HG02759 (cell line): ENCODE results near the gene MRPS10.
"Not testable (repeated sequence)": the region's sequence is repeated elsewhere in the genome, so short reads cannot be mapped to it uniquely, and the experiment has no call there.

Source experiments
- ATAC-seq: cut with Tn5 transposase; IDR thresholded peaks from one replicate; pipeline ENCODE4 v1.9.1; 2021; ENCODE audit warnings: mild to moderate bottlenecking, moderate library complexity; ENCODE audit not compliant: unreplicated experiment

The MRPS10 gene

DNA sequence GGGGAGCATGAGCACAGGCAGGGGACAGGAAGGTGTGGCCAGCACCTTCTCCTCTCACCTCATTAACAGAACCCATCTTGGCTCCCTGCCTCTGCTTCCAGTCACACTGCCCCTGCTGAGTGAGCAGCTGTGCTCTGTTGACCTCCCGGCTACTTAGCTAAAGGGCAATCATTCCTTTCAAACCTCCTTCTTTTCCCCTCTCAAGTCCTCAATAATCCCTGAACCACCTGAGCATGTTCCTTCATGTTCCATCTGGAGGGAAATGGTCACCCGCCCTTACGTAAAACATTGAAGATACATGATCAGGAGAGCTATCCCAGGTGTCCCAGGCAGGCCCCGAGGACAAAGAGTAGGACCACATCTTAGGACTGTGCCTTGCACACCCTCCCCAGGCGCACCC, 21.7 kb upstream of the MRPS10 start:
- no peak for ATAC-seq

DNA sequence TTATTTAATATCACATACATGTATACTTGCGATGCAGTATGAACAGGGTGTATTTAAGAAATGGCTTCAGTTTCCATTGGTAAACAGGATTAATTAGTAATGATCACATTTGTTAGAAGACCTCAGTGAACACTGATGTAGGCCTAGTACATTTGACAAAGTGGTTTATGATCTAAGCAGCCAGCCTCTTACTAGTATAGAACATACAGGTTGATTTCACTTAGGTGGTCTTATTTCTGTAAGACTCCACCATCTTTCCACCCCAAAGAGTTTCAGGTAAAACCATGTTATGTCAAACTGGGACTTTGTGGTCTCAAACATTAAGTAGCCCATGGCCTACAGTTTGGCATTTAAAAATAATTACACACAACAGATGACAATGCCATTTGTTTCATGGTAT, 20.2 kb upstream of the MRPS10 start:
- ATAC-seq: no peak

DNA sequence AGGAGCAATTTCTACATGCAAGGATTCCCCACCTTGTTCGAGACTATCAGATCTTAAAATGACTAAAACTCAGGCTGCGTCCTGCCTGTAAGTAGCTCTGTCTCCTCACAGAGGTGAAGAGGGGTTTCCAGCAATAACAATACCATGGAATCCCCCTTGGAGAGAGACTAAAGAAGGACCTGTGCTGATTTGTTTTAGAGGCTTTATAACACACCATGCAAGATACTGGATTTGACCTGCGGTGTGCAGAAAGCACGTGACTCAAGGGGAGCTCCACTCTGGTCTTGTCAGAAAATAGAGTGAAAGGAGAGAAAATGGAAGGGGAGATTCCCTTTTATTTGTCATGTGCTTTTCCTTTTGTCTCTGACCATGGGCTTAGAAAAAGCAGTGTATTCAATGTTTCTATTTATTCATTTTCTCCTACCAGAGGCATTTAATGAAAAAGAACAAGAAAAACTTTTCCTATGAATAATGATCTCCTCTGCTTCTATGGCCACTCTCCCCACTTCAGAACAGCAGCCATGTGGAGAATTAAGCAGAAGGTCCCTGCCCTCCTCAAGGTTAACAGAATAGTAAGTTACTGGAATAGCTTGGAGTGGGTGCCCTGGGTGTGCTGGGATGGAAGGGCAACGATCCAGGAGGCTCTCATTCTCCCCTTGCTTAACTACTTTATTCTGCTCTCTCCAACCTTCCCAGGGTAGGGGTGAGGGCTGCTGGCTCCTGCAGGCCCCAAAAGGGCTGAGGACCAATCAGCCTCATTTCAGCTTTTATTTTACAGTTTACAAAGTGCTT, 19.2 kb upstream of the MRPS10 start:
- ATAC-seq: no peak

DNA sequence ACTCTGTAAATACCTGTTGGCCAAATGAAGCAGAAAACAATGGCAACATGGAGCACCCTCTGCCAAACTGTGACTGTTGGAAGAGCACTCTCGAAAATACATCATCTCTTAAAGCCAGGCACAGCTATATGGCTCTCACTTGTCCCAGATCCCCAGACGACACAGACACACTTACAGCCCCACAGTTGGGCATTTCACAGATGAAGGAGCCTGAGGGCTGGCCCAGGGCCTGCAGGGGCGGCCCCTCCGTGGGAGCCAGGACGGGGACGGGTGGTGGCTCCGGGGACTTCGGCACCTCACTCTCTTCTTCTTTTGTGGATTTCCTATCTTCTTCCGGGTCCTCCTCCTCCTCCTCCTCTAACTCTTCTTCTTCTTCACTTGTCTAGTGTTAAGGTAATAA, 18.4 kb upstream of the MRPS10 start:
- no peak for ATAC-seq

DNA sequence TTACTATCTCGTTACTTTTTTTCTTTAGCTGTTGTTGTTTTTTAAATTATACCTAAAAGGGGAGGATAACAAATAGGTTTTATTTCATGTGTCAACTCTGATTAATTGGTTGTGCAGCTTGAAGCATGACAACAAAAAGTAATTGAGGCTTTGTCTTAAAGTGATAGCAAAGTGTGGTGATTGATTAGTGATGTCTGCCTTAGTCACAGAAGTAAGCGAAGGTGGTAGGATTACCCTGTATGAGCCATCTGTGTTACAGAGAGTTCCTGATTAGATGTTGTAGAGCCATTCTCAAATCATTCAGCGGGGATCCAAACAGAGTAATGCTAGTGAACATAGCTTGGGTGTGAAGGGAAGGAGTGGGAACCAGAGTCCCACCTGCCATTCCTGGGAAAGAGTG, 14.4 kb upstream of the MRPS10 start:
- no peak for ATAC-seq

DNA sequence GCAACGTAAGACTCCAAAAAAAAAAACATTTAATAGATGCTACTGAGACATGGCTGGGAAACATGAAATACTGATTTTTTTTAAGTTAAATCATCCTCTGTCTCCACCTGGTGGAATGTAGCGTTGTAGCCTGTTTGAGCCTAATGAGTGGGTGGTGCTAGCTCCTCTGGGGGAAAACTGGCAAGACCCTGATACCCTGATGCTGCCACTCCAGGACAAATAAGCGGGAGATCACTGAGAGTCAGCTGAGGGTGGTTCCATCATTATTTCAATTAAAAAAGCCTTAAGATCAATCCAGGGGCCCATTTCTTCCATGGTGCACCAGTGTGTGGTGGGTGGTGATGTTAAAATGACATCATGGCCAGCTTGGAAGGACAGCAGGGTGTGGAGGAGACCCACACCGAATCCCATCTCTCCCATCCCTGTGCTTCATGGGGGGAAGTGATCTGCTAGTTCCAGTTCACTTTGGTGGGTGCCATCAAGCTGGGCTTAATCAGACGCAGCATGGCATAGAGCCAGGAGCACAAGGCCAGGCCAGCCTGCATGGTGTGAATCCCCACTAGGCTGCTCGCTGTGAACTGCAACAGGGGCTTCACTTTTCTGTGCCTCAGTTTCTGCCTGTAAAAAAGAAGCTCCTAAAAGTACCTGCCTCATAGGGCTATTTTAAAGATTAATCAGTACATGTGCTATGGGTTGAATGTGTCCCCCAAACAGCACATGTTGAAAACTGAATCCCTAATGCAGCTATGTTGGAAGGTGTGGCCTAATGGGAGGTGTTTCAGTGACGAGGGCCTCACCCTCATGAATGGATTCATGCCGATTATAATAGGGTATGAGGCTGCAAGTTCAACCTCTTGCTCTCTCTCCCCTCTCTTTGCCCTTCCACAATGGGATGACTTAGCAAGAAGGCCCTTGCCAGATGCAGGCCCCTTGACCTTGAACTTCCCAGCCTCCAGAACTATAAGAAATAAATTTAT, 13.0 kb upstream of the MRPS10 start:
- ATAC-seq: no peak

DNA sequence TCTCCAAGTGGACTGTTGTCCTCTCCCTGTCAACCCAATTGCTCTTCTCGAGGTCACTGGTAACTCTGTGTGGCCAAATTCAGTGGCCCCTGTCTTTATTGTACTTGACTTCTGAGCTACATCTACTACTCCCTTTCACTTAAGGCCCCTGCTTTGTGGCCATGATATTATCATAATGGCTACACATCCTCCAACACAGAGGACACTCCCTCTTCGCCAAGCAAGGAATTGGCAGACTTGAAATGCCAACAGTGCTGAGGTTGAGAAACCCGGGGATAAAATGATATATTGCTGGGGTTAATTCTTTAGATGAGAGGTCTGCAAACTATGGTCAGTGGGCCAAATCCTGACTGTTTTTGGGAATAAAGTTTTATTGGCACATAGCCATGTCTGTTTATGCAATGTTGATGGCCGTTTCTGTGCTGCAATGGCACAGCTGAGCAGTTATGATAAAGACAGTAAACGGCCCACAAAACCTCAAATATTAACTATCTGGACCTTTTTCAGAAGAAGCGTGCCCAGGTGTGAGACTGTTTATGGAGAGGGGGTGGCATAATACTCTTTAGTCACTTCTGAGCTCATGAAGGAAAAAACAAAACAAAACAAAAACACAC, 12.0 kb upstream of the MRPS10 start:
- no peak for ATAC-seq

DNA sequence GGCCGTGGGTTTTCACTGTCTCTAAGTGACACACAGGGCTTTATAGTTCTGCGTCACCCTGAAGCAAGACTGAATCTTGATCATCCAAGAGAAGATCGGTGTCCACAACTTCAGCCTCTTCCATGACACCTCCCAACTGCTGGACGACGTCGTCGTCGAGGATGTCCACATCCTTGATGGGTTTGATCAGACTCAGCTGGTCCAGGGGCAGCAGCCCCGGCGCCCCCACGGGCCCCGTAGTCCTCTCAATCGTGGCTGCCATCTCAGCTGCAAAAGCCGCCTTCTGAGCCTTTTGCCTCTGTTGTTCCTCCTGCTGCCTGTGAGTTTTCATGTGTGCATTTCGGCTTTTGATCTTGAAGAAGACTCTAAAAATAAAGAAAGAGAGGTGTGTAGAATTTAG, 10.6 kb upstream of the MRPS10 start:
- no peak for ATAC-seq

DNA sequence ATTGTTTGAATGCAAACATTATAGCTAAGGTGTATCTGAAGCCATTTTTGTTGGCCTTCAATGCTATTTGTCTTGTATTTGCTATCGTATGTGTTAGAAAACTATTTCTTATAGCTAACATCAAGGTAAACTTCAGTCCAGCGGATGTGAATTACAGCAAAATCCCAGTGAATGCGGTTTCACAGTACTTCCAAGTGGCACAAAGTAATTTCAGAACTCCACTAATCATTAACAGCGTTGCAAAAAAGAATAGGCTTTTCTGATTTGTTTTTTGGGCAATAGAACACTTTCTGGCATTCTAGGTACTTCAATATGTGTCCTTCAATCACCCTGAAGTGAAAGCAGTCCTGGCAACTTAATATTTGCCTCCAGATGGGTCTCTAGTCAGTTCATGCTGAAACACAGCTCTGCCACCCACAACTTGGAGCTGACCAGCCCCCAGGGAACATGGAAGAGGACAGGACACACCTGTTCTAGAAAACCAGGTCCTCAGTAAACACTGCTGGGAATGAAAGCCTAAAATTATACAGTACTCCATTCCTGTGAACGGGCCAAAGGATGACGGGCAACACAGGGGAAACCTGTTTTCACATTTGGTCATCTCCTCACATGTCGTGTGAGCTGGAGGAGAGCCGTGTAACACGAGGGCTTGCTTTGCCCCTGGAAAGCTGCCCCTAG, 9.7 kb upstream of the MRPS10 start:
- ATAC-seq: no peak

DNA sequence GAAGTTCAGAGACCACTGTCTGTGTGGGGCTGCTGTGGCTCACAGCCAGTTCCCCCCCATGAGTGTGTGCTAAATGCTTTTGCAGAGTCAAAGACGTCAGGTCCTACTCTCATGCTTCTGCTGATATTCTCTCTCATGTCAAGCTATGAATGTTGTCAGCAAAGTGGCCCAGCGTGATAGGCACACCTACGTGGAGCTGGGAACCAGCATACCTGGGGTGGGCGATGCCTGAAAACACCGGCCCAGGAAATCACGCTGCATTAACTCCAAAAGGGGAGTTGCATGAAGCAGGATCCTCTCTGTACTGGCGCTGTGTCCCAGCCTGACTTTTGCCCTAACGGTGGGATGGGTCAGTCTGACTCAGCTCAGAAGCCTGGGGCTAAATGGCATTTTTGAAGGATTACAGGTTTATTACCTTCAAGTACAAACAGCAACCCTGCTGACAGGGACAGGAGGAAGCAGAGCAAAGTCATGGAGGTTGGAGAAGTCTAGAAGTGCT, 9.0 kb upstream of the MRPS10 start:
- no peak for ATAC-seq

DNA sequence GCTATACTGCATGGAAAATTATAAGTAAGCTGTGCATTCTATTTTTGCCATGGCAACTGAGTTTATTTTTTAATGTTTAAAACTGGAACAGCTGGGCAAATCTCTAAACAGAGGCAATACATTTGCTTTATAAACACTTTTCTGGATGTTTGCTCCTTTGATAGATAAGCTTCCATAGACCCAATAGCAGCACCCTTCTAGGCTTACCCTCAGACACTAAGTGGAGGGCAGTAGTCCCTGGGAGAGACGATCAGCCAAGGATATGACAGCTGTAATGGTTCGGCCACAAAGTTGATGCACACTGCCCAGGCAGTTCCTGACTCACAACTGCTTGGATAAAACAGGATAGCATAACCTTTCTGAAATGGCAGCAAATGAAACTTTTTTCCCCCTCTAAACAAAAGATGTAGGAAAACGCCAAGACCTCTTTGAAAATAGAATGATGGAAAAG, 8.5 kb upstream of the MRPS10 start:
- ATAC-seq: no peak

DNA sequence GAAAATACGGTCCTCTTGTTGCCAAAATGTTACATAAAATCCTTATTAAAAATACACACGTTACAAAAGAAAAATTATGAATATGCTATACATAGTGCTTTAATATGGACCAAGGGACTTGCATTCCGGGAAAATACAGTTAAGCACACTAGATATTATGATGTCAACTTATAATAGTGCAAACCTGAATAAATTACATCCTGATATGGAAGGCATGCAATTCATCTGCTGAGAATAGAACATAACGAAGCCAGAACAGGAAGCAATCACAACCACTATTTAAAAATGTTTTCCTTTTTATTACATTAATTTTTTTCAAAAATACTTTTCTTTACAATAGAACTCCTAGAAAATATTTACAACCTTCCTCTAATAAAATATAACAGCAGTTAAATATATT, 7.8 kb upstream of the MRPS10 start:
- no peak for ATAC-seq

DNA sequence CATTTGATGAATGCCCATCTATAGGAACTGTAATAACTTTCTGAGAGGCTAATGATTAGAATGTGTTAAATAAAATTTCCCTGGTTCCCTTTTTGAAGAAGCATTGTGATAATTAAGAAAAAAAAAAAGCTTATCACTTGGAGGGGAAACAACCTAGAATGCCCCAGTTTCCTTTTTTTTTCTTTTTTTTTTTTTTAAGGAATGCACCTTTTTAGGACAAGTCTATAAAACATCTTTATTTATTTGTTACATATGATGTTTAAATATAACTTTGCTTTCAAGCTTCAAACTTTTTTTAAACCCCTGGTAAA, 7.3 kb upstream of the MRPS10 start:
- ATAC-seq: no peak

DNA sequence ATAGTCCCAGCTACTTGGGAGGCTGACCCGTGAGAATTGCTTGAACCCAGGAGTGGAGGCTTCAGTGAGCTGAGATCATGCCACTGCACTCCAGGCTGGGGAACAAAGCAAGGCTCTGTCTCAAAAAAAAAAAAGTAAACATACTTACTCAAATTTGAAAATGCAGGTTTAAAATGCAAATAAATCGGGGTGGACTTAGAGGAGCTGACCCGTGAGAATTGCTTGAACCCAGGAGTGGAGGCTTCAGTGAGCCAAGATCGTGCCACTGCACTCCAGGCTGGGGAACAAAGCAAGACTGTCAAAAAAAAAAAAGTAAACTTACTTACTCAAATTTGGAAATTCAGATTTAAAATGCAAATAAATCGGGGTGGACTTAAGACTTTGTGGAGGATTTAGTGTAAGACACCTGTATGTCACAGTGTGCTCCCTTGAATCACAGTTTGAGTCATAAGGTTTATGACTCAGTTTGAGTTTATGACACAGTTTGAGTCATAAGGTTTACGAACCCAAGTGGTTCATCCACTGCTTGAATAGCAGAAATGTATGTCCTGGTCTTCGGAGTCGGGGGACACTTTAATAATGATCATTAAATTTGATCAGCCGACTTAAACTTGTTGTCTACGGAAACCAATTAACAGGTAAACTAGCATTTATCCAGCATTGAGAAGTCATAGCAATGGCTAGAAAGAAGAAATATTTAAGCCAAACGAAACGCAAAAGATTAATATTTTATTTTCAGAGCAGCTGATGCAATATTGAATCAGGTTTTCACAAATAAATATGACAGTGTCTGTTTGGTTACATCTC, 6.8 kb upstream of the MRPS10 start:
- peak; percentile 90 for ATAC-seq

DNA sequence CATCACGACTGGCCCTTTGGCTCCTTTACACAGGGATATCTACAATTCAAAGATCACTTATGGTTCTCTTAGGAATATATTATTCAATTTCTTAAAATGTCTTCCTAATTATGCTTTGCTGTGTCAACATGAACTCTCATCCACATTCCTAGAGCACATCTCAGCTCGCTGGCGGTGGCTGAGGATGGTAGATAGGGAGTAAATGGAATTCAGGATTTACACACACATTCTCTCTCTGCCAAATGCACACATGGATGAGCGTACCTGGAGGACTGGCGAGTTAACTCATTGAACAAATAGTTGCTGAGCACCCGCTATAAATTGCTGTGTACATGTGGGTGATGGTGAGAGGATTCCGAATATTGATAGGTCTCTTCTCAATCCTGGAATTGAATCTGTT, 4.8 kb upstream of the MRPS10 start:
- no peak for ATAC-seq

DNA sequence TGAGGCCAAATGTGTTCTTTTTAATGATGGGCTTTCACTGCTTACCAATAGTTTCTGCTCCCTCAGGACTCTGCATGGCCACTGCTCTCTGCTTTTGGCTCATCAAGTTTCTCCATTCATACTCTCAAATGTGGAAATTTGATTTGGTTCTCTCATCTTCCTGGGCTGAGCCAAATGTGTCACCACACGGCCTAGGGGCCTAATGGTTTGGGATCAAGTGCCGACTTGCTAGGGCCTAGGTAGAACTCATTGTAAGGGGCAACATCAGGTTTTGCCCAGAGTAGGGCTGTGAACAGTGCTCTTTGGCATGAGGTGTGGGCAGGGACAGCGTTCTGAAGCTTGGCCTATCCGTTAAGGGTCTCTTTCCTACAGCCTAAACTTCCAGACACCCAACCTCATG, 3.9 kb upstream of the MRPS10 start:
- no peak for ATAC-seq

DNA sequence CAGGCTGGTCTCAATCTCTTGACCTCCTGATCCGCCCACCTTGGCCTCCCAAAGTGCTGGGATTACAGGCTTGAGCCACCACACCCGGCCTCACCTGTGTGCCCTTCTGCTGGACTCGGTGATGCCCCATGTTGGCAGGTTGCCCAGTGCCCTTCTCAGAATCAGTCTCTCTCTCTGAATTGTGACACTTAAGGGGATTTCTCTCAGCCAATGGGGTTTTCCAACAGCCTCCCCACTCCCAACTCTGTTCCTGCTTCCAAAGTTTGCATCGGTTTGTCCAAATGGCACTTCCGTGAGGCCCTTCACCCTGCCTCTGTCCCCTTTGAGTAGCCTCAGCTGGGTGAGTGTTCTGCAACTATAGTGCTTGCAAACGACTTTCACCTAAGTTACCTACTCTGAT, 3.1 kb upstream of the MRPS10 start:
- ATAC-seq: no peak

DNA sequence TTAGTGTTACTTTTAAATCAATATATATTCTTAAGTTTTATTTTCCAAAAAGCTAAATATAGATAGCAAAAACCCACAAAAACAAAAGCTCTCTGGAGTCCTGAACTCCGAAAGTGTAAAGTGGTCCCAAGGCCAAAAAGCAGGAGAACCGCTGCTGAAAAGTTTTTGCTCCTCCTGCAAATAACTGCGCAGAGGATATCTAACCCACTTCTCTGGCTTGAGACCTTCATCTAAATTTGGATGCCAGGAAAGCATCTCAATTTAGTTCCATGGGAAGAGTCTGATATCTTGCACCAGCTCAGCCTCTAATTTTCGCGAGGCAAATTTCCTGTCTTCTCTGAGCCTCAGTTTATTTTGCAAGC, 523 bp downstream of the MRPS10 start:
- no peak for ATAC-seq

DNA sequence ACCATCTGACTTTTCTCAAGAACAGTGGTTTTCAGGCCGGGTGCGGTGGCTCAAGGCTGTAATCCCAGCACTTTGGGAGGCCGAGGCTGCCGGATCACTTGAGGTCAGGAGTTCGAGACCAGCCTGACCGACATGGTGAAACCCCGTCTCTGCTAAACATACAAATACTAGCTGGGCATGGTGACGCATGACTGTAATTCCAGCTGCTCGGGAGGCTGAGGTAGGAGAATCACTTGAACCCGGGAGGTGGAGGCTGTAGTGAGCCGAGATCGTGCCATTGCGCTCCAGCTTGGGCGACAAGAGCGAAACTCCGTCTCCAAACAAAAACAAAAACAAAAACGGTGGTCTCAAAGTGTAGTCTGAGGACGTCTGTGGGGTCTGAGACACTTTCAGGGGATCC, 1.2 kb downstream of the MRPS10 start:
- not testable (repeated sequence) for ATAC-seq

DNA sequence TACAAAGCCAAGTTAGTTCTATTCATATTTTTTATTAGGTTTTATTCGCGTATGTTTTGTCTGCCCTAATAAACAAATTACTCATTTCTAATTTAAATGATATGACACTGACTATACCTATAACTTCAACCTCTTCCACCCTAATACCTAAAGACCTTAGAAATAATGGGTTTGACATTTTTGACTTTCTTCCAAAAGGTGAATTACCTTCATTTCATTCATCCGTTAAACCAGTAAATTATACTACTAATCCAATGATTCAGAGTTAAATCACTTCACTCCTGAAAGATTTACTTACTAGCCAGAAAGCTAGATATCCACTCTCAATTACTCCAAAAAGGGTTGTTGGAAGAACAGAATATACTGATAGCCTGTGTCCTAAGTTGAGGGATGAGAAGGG, 5.2 kb downstream of the MRPS10 start:
- no peak for ATAC-seq
